Memory B cell (primary cell): ENCODE results near the gene LRMDA.

Source experiments
- ATAC-seq: fragments of 150-1000 bp; cut with Tn5 transposase; 2 replicates; pipeline ENCODE4 v1.10.0; 2021; ENCODE audit warnings: low read depth, mild to moderate bottlenecking, moderate library complexity
- DNase-seq, 2 donors: peaks; one replicate each; pipeline ENCODE4 v3.0.0; 2022; ENCODE audit warnings: low spot score in 2 of 2
- H3K27ac Mint-ChIP-seq: one replicate; pipeline ENCODE4 v1.8.0; 2022; ENCODE audit warnings: mild to moderate bottlenecking, moderate library complexity, mixed read lengths
- H3K27me3 Mint-ChIP-seq: one replicate; pipeline ENCODE4 v1.8.0; 2022; ENCODE audit warnings: mixed read lengths
- H3K36me3 Mint-ChIP-seq: one replicate; pipeline ENCODE4 v1.8.0; 2022; ENCODE audit warnings: mild to moderate bottlenecking, mixed read lengths
- H3K4me1 Mint-ChIP-seq: one replicate; pipeline ENCODE4 v1.8.0; 2022; ENCODE audit warnings: mixed read lengths
- H3K4me3 Mint-ChIP-seq: one replicate; pipeline ENCODE4 v1.8.0; 2022; ENCODE audit warnings: mild to moderate bottlenecking, moderate library complexity, mixed read lengths
- H3K9me3 Mint-ChIP-seq: one replicate; pipeline ENCODE4 v1.8.0; 2022; ENCODE audit warnings: mixed read lengths

The LRMDA gene

DNA sequence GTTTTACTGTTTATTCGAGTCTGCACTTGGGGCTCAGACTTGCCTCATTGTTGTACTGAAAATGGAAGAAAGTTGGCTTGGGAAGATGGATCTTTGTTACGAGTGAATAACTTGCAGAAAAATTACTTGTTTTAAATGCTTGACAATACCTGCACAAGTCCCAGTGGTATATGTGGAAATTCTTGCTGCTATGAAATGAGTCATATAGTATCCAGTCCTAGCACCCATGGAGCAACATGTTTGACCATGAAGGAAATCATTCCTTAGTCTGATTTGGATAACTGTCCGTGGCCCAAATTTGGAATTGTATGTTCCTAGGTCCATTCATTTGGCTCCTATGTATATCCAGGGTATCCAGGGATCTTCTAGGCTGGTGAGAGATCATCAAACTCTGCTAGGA is 1109.4 kb downstream of the LRMDA start:
- DNase-seq (no peak), ATAC-seq (no peak)
- Mint-ChIP-seq H3K27me3 (peaks cover 1% of the 10 kb centered on the region), H3K9me3 (no peaks in the 10 kb centered on the region), H3K27ac (no peak overlapping the region), H3K36me3 (no peaks in the 10 kb centered on the region), H3K4me1 (no peaks in the 10 kb centered on the region), H3K4me3 (no peak overlapping the region)

DNA sequence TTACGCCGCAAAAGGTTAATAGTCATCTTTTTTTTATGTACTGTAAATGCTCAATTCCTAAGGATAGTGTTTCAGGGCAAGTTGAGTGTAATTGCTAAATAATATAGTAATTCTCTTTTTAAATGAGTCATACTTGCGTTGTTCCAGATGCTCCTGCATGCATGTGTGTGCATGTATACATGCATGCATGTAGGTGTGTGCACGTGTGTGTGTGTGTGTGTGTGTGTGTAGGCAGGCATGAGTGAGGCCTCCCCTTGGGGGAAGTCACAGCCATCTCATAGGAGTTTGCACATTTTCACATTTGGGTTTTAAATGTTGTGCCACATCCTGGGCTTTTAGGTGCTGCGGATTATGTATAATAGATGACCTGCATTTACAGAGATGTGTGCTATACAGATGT is 1110.4 kb downstream of the LRMDA start:
- no peaks in the 10 kb centered on the region for H3K36me3 Mint-ChIP-seq
- peaks cover 1% of the 10 kb centered on the region for H3K27me3 Mint-ChIP-seq
- no peak overlapping the region for H3K4me3 Mint-ChIP-seq
- no peak for ATAC-seq
- H3K4me1 Mint-ChIP-seq = no peaks in the 10 kb centered on the region
- no peak overlapping the region for H3K27ac Mint-ChIP-seq
- DNase-seq = no peak
- no peaks in the 10 kb centered on the region for H3K9me3 Mint-ChIP-seq

DNA sequence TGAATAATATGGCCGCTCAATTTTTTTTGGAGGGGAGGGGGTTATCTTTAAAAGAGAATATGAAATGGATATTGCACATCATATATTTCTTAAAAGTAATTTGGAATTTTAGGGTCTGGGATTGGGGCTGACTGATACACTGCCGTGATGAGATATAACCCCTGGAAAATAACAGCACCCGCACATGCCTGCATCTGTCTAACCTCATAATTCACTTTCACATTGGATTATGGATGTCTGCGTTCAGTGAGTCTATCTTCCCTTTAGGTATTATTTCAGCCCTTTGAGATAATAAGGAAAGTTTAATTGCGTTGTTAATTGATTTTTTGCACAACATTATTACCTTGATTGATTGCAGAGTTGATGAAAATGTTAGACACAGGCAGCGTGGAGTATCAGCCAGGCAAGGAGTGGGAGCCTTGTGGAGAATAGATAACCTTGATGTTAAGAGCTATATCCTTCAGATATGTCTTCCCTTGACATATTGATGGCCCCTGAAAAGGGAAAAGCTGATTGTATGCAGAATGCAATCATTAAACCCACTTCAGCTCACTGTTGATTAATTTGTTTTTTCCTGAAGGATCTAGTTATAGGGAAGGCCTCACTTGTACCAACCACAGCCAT is 1111.0 kb downstream of the LRMDA start:
- H3K36me3 Mint-ChIP-seq = no peaks in the 10 kb centered on the region
- H3K4me3 Mint-ChIP-seq = no peak overlapping the region
- H3K27me3 Mint-ChIP-seq = peaks cover 1% of the 10 kb centered on the region
- ATAC-seq (no peak), DNase-seq (no peak)
- no peaks in the 10 kb centered on the region for H3K9me3 Mint-ChIP-seq
- no peaks in the 10 kb centered on the region for H3K4me1 Mint-ChIP-seq
- H3K27ac Mint-ChIP-seq = no peak overlapping the region

DNA sequence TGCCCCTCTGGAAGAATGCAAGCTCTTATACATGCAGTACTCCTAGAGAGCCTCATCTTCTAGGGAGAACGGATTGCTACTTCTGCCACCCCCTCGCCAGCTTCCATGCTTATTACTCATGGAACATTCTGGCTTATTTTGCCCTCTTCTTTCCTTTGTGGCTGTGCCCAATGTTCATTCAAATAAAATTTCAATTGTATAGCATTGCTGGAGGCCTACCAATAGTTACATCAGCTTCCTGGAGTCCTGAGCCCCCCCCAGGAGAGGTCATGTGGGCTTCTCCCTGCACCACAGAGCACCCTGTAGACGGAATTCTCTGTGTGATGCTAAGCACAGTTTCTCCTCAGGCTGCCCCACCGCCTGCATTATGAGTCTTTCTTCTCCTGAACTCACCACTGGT is 1112.2 kb downstream of the LRMDA start:
- no peak for DNase-seq
- H3K36me3 Mint-ChIP-seq = no peaks in the 10 kb centered on the region
- no peaks in the 10 kb centered on the region for H3K4me1 Mint-ChIP-seq
- H3K4me3 Mint-ChIP-seq = no peak overlapping the region
- ATAC-seq = no peak
- H3K27ac Mint-ChIP-seq = no peak overlapping the region
- H3K27me3 Mint-ChIP-seq = peaks cover 1% of the 10 kb centered on the region
- H3K9me3 Mint-ChIP-seq = no peaks in the 10 kb centered on the region

DNA sequence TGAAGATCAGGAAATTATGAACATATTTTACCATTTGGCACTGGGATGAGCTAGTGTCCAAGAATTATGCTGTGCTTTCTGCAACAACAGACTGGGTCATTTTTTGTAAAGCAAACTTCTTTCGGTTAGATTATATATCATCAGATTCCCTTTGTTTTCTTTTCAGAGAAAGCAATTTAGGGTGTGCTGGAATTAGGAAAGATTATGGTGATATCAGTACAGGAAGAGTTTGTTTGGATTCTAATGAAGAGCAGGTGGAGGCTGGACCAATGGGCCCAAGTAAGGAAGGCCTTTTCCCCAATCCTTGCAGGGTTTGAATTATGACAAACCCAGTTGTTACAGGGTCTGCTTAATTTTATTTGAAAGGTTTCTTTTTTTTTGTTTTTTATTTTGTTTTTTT is 1113.4 kb downstream of the LRMDA start:
- Mint-ChIP-seq H3K4me1 (no peaks in the 10 kb centered on the region), H3K27me3 (no peaks in the 10 kb centered on the region), H3K9me3 (no peaks in the 10 kb centered on the region)

DNA sequence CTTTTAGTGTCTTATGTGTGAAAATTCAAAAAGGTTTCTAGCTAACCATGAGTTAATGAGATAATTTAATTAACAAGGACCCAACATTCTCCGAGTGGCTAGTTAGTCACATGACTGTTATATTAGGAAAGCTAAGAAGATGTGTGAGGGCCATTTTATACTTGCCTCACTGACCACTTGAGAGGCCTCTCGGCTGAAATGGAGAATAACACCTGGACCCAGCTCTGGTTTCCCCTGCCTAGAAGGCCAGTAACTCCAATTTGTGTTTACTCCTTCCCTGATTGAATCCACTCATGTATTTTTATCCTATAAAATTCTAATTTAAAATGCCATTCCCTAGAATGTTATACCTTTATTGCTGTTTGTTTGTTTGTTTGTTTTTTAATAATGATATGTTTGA is 1115.0 kb downstream of the LRMDA start:
- ATAC-seq (no peak), DNase-seq (no peak)
- Mint-ChIP-seq H3K4me3 (no peak overlapping the region), H3K4me1 (no peaks in the 10 kb centered on the region), H3K36me3 (no peaks in the 10 kb centered on the region), H3K27me3 (no peaks in the 10 kb centered on the region), H3K9me3 (no peaks in the 10 kb centered on the region), H3K27ac (no peak overlapping the region)

More for the DNA sequence above, 1113.4 kb downstream of the LRMDA start:
- no peak overlapping the region for H3K4me3 Mint-ChIP-seq
- no peak overlapping the region for H3K27ac Mint-ChIP-seq
- no peak for ATAC-seq
- no peak for DNase-seq
- H3K36me3 Mint-ChIP-seq = no peaks in the 10 kb centered on the region

DNA sequence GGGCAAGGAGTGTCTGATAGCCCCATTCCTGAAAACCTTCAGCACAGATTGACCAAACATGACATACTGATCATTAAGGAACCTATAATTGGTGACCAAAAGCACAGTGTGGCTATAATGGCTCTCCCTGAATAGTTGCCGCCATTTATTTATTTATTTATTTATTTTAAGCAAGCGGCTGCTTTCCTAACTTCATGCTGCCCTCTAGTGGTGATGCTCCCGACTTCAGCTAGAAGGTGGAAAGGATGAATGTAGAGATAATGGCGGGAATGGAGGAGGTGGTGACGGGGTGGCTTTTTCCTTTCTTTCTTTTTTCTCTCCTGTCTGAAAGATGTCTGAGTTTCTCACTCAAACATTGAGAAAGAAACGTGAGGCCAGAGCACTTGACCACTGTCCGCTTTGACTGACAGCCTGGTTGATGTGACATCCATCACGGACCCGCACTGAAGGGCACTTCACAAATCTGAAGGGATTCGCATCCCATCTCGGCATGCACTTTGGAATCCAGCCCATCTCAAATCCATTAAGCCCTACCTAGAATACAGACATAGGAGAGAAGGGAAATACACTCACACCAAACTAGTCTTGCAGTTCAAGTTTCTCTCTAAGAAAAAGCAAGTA is 1116.0 kb downstream of the LRMDA start:
- ATAC-seq = no peak
- no peaks in the 10 kb centered on the region for H3K36me3 Mint-ChIP-seq
- no peak overlapping the region for H3K27ac Mint-ChIP-seq
- no peaks in the 10 kb centered on the region for H3K9me3 Mint-ChIP-seq
- no peaks in the 10 kb centered on the region for H3K4me1 Mint-ChIP-seq
- peak in 1 of 2 donors; percentile 16 for DNase-seq
- H3K4me3 Mint-ChIP-seq = no peak overlapping the region
- H3K27me3 Mint-ChIP-seq = no peaks in the 10 kb centered on the region

DNA sequence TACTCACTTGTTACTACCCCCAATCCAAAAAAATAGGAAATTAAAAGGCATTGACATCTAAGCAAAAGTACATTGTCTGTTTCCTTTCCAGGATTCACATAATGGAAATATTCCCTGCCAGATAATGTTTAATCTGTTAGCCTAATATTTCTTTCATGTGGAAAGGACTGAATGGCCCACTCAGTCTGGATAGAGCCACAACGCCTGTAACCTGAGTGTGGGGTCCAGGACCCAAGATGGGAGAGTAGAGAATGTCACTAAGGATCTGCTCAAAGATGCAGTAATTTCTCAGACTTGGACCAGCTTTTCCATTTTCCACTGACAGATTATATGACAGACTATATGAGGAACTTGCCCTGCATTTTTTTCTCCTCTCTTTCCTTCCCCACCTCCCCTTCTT is 1117.3 kb downstream of the LRMDA start:
- Mint-ChIP-seq H3K36me3 (no peaks in the 10 kb centered on the region), H3K9me3 (no peaks in the 10 kb centered on the region), H3K27me3 (no peaks in the 10 kb centered on the region), H3K27ac (no peak overlapping the region), H3K4me3 (no peak overlapping the region), H3K4me1 (no peaks in the 10 kb centered on the region)
- DNase-seq = no peak
- no peak for ATAC-seq

DNA sequence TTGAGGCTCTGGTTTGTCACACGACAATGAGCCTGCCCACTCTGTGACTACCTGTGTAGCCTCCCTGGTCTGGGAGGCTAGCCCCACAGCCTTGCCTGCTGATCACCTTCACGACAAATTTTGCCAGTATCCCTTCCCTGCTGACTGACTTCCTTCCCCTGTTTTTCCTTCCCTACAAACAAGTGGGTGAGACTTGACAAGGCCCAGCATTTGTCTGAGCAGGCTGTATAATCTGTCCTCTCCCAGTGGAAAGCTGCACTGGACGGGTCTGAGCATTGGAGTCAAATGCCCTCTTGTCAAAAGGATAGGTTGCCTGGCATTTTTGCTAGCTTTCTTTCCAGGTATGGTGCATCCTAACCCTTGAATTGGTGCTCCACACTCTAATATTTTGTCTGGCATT is 1117.7 kb downstream of the LRMDA start:
- H3K27me3 Mint-ChIP-seq = no peaks in the 10 kb centered on the region
- ATAC-seq = no peak

DNA sequence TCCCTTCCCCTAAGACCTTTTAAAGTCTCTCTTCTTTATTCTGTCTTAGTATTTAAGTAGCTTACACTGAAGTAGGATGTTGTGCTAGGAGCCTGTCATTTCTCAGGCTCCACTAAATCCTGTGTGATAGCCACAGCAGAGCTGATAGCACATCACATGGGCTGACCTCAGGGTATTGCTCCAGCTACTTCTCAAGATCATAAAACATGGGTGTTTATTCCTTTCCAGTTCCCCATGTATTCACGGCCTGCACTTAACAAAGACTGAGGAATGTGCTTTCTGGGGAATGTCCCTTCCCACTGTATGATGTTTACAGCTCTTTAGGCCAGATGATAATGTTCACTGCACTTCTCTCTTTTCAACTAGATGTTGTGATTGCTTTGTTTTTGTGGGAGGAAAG is 1119.4 kb downstream of the LRMDA start:
- DNase-seq (no peak), ATAC-seq (no peak)
- no peak overlapping the region for H3K27ac Mint-ChIP-seq
- no peaks in the 10 kb centered on the region for H3K27me3 Mint-ChIP-seq
- no peaks in the 10 kb centered on the region for H3K4me1 Mint-ChIP-seq
- H3K9me3 Mint-ChIP-seq = no peaks in the 10 kb centered on the region
- H3K36me3 Mint-ChIP-seq = no peaks in the 10 kb centered on the region
- no peak overlapping the region for H3K4me3 Mint-ChIP-seq

More for the DNA sequence above, 1117.7 kb downstream of the LRMDA start:
- Mint-ChIP-seq H3K9me3 (no peaks in the 10 kb centered on the region), H3K27ac (no peak overlapping the region), H3K4me1 (no peaks in the 10 kb centered on the region), H3K4me3 (no peak overlapping the region), H3K36me3 (no peaks in the 10 kb centered on the region)
- DNase-seq = no peak

DNA sequence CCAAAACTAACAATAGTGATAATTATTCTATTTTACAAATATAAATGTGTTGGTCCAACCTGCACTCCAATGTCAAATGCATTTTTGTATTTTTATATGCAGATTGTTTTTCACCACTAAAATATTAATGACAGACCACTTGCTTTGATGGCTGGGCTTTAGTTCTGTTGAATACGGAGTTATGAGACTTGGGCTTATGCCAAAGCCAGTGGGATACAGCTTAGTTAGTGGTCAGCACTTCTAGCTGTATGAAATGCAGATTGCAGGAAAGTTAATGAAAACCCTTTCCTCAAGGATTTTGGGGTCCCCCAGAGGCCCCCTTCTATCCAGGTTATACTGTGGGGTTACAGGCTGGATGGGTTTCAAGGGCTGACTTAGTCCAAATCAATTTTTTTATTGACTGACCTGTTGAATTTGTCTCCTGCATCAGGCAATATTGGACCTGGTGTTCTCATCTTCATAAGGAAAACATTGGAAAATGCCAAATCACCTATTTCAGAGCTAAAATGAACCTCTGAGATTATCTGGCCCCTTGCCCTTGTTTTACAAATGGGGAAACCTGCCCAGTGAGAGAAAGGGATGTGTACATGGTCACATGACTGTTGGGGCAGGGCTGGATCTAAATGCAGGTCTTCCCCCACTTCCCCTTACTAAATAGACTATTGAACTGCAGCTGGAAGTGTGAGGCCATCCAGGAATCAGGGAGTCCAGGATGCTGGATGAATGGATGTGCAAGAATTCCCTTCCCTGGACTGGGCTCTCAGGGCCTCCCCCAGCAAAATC is 1120.9 kb downstream of the LRMDA start:
- no peaks in the 10 kb centered on the region for H3K36me3 Mint-ChIP-seq
- DNase-seq = no peak
- ATAC-seq = no peak
- H3K9me3 Mint-ChIP-seq = no peaks in the 10 kb centered on the region
- no peak overlapping the region for H3K4me3 Mint-ChIP-seq
- H3K4me1 Mint-ChIP-seq = no peaks in the 10 kb centered on the region
- no peak overlapping the region for H3K27ac Mint-ChIP-seq
- H3K27me3 Mint-ChIP-seq = no peaks in the 10 kb centered on the region

DNA sequence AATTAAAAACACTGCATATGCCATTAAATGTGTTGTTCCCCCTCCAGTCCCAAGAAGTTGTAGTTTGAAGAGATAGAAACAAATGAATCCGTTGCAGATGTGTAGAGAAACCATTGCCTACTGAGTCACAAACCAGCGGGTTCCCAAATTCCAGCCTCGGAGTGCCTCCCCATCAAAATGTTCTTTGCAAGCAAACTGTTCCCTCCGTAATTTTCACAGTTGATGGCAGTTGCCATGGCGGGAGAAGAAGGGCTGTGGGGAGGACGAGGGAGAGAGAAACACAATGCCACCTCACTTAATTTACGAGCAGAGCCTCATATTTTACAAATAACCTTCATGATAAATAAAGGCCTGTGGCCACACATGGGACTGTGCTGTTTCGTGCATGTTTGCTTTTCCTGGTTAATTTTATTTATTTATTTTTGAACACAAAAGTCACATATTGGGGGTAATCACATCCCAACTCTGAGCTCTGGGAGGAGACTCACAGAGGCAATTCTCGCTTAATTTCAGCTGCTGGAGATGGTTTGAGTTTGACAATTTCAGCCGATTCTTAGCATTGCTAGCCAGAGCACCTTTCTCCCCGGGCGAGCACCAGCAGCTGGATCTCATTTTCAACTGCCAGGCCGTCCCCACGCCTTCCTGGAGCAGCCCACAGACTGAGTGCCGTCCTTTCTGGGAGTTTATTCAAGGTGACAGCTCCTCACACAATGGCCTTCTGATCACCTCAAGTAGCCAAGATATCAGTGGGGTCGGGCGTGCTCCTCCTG is 1122.0 kb downstream of the LRMDA start:
- Mint-ChIP-seq H3K27me3 (no peaks in the 10 kb centered on the region), H3K4me1 (no peaks in the 10 kb centered on the region), H3K4me3 (no peak overlapping the region), H3K27ac (no peak overlapping the region), H3K9me3 (no peaks in the 10 kb centered on the region), H3K36me3 (no peaks in the 10 kb centered on the region)
- ATAC-seq (no peak), DNase-seq (no peak)

DNA sequence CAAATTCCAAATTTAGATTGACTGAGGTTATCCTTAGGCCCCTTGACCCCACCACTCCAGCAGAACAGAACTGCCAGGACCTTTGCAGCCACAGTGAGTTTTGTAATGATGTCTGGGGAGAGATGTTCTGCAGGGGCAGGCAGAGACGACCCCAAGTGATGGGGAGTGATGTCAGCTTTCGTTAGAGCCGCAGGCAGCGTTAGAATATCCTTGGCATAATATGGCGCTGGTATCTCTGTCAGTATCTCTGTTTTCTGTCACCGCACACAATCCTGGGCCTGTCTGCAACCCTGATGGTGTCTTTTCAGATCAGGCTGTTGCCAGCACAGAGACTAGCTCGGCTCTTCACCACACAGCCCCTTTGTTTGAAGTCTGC is 1122.6 kb downstream of the LRMDA start:
- no peaks in the 10 kb centered on the region for H3K9me3 Mint-ChIP-seq
- DNase-seq (no peak), ATAC-seq (no peak)
- H3K36me3 Mint-ChIP-seq = no peaks in the 10 kb centered on the region
- H3K4me3 Mint-ChIP-seq = no peak overlapping the region
- no peak overlapping the region for H3K27ac Mint-ChIP-seq
- no peaks in the 10 kb centered on the region for H3K4me1 Mint-ChIP-seq
- H3K27me3 Mint-ChIP-seq = no peaks in the 10 kb centered on the region

DNA sequence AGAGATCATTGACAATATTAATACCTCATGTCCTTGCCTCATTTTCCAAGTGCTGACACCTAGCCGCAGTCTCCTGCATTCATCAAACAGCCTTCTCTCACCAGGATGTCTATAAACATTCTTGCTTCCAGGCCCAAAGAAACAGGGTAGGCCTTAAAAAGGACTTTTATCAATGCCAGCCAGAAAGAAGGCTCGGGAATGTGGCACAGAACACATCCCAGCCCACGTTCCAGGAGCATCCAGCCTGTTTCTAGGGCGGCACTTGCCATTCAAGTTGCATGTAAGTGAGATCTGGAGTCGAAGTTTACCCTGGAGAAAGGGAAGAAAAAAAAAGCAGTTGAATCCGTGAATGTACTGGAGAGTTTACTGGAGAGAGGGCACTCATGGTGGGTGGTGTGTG is 1123.1 kb downstream of the LRMDA start:
- H3K4me1 Mint-ChIP-seq = no peaks in the 10 kb centered on the region
- H3K4me3 Mint-ChIP-seq = no peak overlapping the region
- no peak overlapping the region for H3K27ac Mint-ChIP-seq
- H3K36me3 Mint-ChIP-seq = no peaks in the 10 kb centered on the region
- no peak for ATAC-seq
- no peak for DNase-seq
- H3K9me3 Mint-ChIP-seq = no peaks in the 10 kb centered on the region
- no peaks in the 10 kb centered on the region for H3K27me3 Mint-ChIP-seq
